Retinal pigment epithelial cell (primary cell): ENCODE data around the gene MOSMO.

ENCODE experiments used
- DNase-seq: peaks from one replicate; pipeline ENCODE4 v3.0.0-alpha.2; 2010; ENCODE audit warnings: low read depth
- H3K4me3 ChIP-seq: 2 replicates; pipeline ENCODE4 v1.5.1; 2011; ENCODE audit warnings: mild to moderate bottlenecking, low read length, control low read depth, moderate library complexity
- CTCF ChIP-seq: conservative IDR thresholded peaks from 2 replicates; pipeline ENCODE4 v1.5.1; 2011; ENCODE audit warnings: low read depth, low read length, control low read depth, inconsistent platforms

The MOSMO gene

GRCh38 chr16:22089910-22090309 lies 82.0 kb downstream of the MOSMO start:
- no peak for TF ChIP-seq CTCF
- no peak overlapping the region for H3K4me3 ChIP-seq
- no peak for DNase-seq

GRCh38 chr16:22091721-22092120 lies 83.8 kb downstream of the MOSMO start:
- no peak for TF ChIP-seq CTCF
- DNase-seq: no peak
- H3K4me3 ChIP-seq: no peak overlapping the region

GRCh38 chr16:22092143-22092933 lies 84.4 kb downstream of the MOSMO start, which contains the start of gene VWA3A:
TSS of gene VWA3A (plus strand) at chr16:22092541. CDS start at chr16:22092638, 97 bp downstream.
- no peak for TF ChIP-seq CTCF
- H3K4me3 ChIP-seq: no peak within 1 kb of the TSS
- DNase-seq: peak; percentile 12

DNA sequence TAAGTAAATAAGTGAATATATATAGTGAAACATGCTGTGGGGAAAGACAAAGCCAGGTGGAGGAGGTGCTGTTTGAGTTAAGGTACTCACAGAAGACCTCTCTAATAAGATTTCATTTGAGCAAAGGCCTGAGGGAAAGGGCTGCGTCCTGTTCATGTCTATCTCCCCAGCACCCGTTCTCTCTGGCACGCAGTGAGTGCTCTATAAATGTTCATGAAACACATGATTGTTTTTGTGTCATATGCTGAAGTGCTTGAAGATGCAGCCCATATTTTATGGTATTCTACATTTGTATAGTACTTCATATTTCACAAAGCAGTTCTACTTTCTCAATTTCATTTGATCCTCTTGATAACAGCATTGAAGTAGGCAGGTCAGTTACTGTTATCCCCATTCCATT lies 85.4 kb downstream of the MOSMO start:
- no peak for DNase-seq
- no peak for TF ChIP-seq CTCF
- H3K4me3 ChIP-seq: no peak overlapping the region

GRCh38 chr16:22093996-22094395 lies 86.1 kb downstream of the MOSMO start:
- no peak overlapping the region for H3K4me3 ChIP-seq
- DNase-seq: no peak
- TF ChIP-seq CTCF: no peak

- no peak overlapping the region for H3K4me3 ChIP-seq
- TF ChIP-seq CTCF: peak; percentile 78
- DNase-seq: peak; percentile 12
These were observed 90.7 kb downstream of the MOSMO start for GRCh38 chr16:22098405-22099255.
